GM12873 (cell line): Measurements from ENCODE around the gene CLCF1.

ENCODE experiments used
- CTCF ChIP-seq: IDR thresholded peaks from 2 replicates; pipeline ENCODE4 v1.5.1; 2012; ENCODE audit warnings: low read depth, mild to moderate bottlenecking, moderate library complexity, low read length, control low read depth; ENCODE audit not compliant: insufficient read depth; ENCODE audit errors: missing control alignments

CLCF1 gene

GRCh38 chr11:67353317-67354074, 19.9 kb downstream of the CLCF1 start, which contains the start of gene POLD4:
POLD4 (minus strand) TSS chr11:67353546; CDS start chr11:67353399, 147 bp downstream.
- TF ChIP-seq CTCF: no peak

GRCh38 chr11:67352546-67353316, 20.7 kb downstream of the CLCF1 start:
- no peak for TF ChIP-seq CTCF

- peak; percentile 98 for TF ChIP-seq CTCF
Measured at GRCh38 chr11:67351275-67352005, 22.0 kb downstream of the CLCF1 start.

- no peak for TF ChIP-seq CTCF
Measured at GRCh38 chr11:67349928-67350465, 23.4 kb downstream of the CLCF1 start.

GRCh38 chr11:67349457-67349856, 23.9 kb downstream of the CLCF1 start:
- TF ChIP-seq CTCF: no peak

GRCh38 chr11:67349036-67349435, 24.4 kb downstream of the CLCF1 start:
- no peak for TF ChIP-seq CTCF
